Liver (tissue), 3 donors: ENCODE data around the gene PYURF.

ENCODE experiments used
- CTCF ChIP-seq: fragments of 150-350 bp; IDR thresholded peaks from 2 replicates; pipeline ENCODE4 v1.5.1; 2017; ENCODE audit warnings: improper control_type of control experiment, low read depth, low read length; ENCODE audit not compliant: missing input control
- FOXA1 ChIP-seq: IDR thresholded peaks from 2 replicates; pipeline ENCODE4 v1.6.1; 2016; ENCODE audit warnings: antibody characterized with exemption
- HNF4A ChIP-seq, 2 donors: conservative IDR thresholded peaks; 2 replicates each; pipeline ENCODE4 v1.6.1; 2016; ENCODE audit warnings: antibody characterized with exemption in 2 of 2, mild to moderate bottlenecking in 2 of 2
- JUND ChIP-seq, 2 donors: IDR thresholded peaks; 2 replicates each; pipeline ENCODE4 v1.6.1; 2016; ENCODE audit warnings: antibody characterized with exemption in 2 of 2
- RXRA ChIP-seq, 2 donors: IDR thresholded peaks; 2 replicates each; pipeline ENCODE4 v1.6.1; 2017 to 2018; ENCODE audit warnings: antibody characterized with exemption in 2 of 2, mild to moderate bottlenecking in 1 of 2
- SP1 ChIP-seq: IDR thresholded peaks from 2 replicates; pipeline ENCODE4 v1.6.1; 2018; ENCODE audit warnings: antibody characterized with exemption, mild to moderate bottlenecking
- YY1 ChIP-seq: IDR thresholded peaks from 2 replicates; pipeline ENCODE4 v1.6.1; 2016; ENCODE audit warnings: antibody characterized with exemption, mild to moderate bottlenecking
- TF ChIP-seq, protein P1 (sequence below): IDR thresholded peaks from 2 replicates; pipeline ENCODE4 v1.6.1; 2016; ENCODE audit warnings: antibody characterized with exemption, mild to moderate bottlenecking
- donor health status: healthy.
- donor health status: healthy.

DNA sequence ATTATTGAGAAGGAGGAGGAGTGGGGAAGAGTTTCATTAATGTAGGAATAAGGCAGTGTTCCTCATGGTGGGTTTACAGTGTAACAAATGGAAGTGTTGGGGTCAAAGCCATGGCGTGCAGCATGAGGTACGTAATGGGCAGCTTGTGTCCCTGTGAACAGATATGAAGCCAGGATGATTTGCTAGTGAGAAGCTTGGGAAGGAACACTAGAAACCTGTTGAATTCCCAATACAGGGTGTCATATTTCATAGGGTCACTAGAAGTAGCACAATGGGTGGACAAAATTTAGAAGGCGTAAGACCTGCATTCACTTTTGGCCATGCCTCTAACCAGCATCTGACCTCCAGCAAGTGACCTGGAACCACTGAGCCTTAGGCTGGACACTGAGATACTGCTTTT is 6.8 kb downstream of the PYURF start:
- TF ChIP-seq RXRA (IDR thresholded peaks at IDR 0.05) (no peak), JUND (IDR thresholded peaks at IDR 0.05) (no peak), CTCF (no peak), YY1 (no peak), HNF4A (conservative IDR thresholded peaks at IDR 0.05) (no peak), FOXA1 (no peak), SP1 (no peak)
- TF ChIP-seq, protein P1, sequence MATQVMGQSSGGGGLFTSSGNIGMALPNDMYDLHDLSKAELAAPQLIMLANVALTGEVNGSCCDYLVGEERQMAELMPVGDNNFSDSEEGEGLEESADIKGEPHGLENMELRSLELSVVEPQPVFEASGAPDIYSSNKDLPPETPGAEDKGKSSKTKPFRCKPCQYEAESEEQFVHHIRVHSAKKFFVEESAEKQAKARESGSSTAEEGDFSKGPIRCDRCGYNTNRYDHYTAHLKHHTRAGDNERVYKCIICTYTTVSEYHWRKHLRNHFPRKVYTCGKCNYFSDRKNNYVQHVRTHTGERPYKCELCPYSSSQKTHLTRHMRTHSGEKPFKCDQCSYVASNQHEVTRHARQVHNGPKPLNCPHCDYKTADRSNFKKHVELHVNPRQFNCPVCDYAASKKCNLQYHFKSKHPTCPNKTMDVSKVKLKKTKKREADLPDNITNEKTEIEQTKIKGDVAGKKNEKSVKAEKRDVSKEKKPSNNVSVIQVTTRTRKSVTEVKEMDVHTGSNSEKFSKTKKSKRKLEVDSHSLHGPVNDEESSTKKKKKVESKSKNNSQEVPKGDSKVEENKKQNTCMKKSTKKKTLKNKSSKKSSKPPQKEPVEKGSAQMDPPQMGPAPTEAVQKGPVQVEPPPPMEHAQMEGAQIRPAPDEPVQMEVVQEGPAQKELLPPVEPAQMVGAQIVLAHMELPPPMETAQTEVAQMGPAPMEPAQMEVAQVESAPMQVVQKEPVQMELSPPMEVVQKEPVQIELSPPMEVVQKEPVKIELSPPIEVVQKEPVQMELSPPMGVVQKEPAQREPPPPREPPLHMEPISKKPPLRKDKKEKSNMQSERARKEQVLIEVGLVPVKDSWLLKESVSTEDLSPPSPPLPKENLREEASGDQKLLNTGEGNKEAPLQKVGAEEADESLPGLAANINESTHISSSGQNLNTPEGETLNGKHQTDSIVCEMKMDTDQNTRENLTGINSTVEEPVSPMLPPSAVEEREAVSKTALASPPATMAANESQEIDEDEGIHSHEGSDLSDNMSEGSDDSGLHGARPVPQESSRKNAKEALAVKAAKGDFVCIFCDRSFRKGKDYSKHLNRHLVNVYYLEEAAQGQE: no peak
